HG02678 (cell line): ENCODE results near the gene C10orf90.
"Not testable (repeated sequence)": the region's sequence is repeated elsewhere in the genome, so short reads cannot be mapped to it uniquely, and the experiment has no call there.

Source experiments
- ATAC-seq: cut with Tn5 transposase; IDR thresholded peaks from one replicate; pipeline ENCODE4 v1.9.1; 2021; ENCODE audit warnings: mild to moderate bottlenecking, moderate library complexity; ENCODE audit not compliant: unreplicated experiment

The C10orf90 gene

DNA sequence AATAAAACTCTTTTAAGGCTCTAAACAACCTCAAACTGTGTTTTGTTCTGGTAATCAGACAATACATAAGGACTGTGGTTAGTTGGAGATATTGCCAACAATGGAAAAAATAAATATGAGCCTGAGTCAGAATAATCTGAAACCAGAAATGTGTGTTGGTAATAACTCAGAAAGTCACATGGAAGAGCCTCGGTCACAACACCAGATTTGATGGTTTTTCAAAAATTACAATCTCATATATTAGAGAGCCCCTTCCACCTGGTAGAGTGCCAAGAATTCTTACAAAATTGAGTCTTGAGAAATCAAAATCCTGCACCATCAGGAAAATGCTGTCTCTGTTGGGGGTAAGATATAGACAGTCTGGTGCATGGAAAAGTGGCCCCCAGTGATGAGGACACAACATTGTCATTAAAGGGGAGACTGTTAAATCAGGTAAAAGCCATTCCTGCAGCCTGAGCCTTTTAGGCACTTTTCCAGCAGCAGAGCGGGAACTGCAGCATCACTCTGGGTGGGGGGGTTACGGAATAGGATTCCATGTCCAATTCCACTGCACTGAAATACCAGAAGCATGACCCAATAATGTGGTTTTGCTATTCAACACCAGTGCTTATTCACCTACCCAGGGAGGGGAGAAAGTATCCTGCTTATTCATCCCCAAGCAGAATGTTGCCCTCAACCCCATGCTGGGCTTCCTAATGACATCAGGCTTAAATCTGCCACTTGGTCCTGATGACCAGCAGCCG, 272.7 kb downstream of the C10orf90 start:
- ATAC-seq = no peak

DNA sequence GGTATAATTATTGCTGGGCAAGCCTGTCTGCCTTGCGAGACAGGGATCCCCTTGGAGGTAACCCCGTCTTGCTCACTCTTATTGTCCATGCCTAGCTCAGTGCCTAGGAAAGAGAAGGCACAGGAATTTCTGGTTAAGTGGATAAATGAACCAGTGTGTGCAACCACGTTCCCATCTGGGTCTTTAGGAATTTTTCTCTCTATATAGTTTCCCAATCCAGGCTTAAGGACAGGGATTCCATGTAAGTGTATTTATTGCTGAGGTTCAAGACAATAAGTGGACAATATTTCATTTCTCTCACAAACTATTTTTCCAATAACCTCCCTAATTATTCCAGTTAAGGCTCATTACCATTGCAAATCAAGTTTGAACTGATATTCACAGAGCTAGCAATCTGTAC, 273.3 kb downstream of the C10orf90 start:
- ATAC-seq = no peak

- ATAC-seq = no peak
These were observed 275.5 kb downstream of the C10orf90 start for GRCh38 chr10:126394948-126395347.

DNA sequence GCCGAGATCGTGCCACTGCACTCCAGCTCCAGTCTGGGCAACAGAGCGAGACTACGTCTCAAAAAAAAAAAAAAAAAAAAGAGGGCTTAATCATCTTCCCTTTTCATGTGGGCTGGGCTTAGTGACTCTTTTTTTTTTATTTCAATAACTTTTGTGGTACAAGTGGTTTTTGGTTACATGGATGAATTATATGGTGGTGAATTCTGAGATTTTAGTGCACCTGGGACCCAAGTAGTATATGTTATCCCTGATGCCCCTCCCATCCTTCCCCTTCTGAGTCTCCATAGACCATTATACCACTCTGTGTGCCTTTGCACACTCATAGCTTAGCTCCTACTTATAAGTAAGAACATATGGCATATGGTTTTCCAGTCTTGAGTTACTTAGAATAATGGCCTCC, 277.4 kb downstream of the C10orf90 start:
- no peak for ATAC-seq

DNA sequence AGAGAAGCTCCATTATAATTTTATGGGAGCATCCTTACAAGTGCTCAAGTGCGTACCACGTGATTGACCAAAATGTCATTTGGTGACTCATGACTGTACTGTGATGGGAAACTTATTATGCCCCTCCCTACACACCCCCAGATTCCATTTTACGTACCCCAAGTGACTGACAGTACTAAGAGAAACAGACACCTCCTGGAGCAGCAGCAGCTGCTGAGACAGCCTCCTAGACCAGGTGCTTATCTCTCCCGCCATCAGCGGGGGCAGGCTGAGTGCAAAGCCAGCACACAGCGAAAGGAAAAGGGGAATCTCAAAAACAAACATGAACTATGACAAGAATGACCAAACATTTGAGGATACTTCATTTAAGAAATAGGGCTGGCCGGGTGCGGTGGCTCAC, 278.0 kb downstream of the C10orf90 start:
- no peak for ATAC-seq

DNA sequence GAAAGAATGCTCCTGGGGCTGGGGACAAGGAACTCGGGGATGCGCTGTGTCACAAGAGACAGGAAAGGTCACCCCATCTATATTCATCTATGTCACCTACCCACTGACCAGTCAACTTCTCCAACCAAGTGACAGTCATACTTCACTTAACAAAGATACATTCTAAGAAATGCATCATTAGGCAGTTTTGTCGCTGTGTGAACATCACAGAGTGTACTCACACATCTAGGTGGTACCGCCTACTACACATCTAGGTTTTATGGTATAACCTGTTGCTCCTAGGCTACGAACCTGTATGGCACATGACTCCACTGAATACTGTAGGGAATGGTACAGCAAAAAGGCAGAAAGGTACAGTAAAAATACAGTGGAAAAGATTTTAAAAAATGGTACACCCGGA, 278.4 kb downstream of the C10orf90 start:
- no peak for ATAC-seq

- ATAC-seq = no peak
These were observed 279.2 kb downstream of the C10orf90 start for GRCh38 chr10:126391192-126391885.

GRCh38 chr10:126390324-126390723, 280.2 kb downstream of the C10orf90 start:
- ATAC-seq = no peak

GRCh38 chr10:126387931-126388911, 282.3 kb downstream of the C10orf90 start, which contains the start of gene ADAM12:
TSS of gene ADAM12 (minus strand) at chr10:126388477. CDS start at chr10:126388145, 332 bp downstream.
- ATAC-seq = no peak

DNA sequence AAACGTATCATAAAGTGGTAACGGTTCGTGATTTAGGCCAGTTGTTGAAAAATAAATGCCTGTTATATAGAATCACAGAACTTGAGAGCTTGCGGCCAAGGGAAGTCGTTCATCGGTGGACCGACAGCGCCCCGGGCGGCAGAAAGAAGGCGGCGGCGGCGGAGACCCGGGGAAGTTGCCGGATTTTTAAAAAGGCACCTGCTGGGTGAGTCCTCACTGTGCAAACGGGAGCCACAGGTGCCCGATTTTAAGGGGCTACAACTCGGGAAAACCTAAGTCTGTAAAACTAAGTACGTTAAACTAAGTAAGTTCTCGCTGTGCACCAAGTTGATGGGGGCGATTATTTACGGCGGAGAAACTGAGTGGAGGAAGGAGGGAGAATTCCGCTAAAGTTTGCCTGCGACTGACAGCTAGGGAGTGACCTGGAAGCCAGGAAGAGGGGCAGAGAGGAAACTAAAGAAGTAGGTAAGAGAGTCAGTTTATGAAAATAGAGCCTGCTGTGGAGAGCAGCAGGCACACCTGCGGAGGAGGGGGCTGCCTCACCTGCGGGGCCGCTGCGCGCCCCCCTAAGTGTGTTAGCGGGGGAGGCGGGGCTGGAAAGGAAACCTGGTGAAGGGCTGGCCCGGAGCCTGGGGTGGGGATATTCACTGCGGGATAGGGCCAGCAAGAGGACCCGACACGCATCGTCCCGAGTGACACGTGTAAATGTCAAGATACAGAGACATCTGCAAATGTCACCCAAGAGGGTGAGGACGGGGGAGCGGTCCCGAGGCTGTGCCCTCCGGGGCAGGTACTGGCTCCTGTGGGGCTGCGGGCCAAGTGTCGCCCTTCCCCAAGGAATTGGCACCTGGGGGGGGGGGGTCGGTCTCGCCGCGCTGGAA, 283.2 kb downstream of the C10orf90 start:
- ATAC-seq = no peak

DNA sequence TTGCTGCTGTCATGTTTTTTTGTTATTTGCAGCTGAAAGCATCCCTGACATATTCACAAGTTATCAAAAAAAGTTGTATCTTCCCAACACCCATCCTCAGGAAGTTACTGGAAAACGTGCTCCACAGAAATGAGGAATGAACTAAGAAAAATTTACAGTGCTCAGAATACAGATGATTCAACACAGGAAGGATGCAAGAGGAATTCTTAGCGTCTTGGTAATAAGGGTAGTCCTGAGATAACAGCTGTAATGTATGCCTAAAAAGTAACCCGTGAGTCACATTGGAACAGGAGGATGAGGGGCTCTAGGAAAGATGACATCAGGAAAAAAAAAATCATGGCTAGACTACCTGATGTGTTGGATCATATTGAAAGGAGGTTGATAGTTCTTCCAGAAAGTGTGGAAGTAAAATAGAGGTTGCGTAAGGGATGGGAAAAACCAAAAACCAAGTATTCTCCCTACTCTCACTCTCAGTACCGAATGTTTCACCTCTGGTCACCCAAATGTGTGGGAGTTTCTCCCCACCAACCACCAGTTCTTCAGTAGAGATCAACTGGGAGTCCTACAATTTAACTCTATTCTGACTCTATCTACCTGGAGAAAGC, 286.1 kb downstream of the C10orf90 start:
- ATAC-seq = no peak

DNA sequence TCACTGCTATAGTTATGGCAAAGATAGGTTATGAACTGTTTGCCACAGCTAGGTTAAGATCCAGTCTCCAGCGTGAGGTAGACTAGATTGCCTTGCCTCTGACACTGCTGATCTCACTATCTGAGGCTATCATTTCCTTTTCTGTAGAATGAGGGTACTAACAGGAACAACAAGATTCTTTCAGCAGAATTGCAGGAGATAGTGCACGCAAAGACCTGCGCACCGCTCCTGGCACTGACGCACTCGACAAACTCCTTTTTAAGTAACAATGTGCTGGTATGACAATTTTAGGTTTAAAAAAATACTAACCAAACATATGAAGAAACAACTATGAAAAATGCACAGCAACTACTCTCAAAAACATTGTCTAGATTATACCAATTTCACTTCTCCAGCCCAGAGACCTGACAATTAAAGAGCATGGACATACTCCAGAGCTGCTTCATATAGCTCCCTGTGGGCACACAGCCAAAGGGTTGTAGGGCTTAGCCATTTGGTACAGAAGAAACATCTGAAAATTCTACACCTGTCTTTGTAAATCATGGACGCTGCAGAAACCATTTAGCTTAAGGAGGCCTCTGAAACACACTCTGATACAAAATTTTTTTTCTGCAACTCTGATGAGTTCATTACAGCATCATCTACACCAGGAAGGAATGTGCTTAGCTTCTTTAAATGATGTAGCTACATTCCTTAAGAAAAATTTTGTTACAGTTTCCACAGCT, 290.0 kb downstream of the C10orf90 start:
- no peak for ATAC-seq

- ATAC-seq = not testable (repeated sequence)
These were observed 291.3 kb downstream of the C10orf90 start for GRCh38 chr10:126379166-126379565.

DNA sequence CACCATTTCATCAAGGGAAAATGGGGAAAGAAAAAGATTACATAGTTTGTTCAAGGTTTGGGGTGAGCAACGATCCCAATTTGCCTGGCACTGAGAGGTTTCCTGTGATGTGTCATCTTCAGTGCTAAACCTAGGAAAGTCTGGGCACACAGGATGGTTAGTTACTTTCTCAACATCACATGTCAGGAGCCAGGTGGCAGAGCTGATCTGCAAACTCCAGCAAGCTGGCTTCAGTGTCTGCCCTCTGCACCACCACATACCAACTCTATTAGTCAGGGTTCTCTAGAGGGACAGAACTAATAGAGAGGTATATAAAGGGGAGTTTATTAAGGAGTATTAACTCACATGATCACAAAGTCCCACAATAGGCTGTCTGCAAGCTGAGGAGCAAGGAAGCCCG, 293.5 kb downstream of the C10orf90 start:
- no peak for ATAC-seq

- ATAC-seq = no peak
These were observed 294.5 kb downstream of the C10orf90 start for GRCh38 chr10:126375926-126376554.

GRCh38 chr10:126375299-126375698, 295.2 kb downstream of the C10orf90 start:
- no peak for ATAC-seq
